K562 treated with DMSO at 1 percent for 48 hours (cell line): ENCODE data around the gene FCER1A. TPM values are rescaled to one million over a fixed set of nuclear protein-coding genes. Genes with fewer than 3 reads are reported as not detected.

Experiments used
- total RNA-seq: library from RNA; unstranded; fragments of 300-600 nt; gene quantifications from 2 replicates; pipeline ENCODE4 v1.2.3, GENCODE V29; 2022; ENCODE audit warnings: low replicate concordance; ENCODE audit errors: extremely low read depth

FCER1A gene
- total RNA-seq = not detected in 2 replicates

DNA sequence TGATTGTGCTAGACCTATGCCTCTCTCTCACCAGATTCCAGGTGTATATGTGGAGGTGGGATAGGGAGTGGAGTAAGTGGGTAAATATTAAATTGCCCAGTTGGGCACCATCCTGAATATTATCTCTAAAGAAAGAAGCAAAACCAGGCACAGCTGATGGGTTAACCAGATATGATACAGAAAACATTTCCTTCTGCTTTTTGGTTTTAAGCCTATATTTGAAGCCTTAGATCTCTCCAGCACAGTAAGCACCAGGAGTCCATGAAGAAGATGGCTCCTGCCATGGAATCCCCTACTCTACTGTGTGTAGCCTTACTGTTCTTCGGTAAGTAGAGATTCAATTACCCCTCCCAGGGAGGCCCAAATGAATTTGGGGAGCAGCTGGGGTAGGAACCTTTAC lies at the start of gene FCER1A:
Gene FCER1A (plus strand): TSS at position 242 of the 400 bp plus-strand sequence. CDS start 29 bp downstream, at position 271.

Other genes starting within 250 kb of the FCER1A start
- gene AIM2, start 225.6 kb upstream of the FCER1A start, total RNA-seq = not detected in 2 replicates
- not detected in 2 replicates for gene CADM3, start 130.7 kb upstream of the FCER1A start, total RNA-seq
- gene ACKR1, start 97.5 kb upstream of the FCER1A start, total RNA-seq = not detected in 2 replicates
- gene OR10J4, start 129.9 kb downstream of the FCER1A start, total RNA-seq = not detected in 2 replicates
- not detected in 2 replicates for gene OR10J1, start 137.4 kb downstream of the FCER1A start, total RNA-seq
- gene OR10J5, start 233.7 kb downstream of the FCER1A start, total RNA-seq = not detected in 2 replicates